HCT116 (cell line): ENCODE results near the gene BRWD1. TPM values are rescaled to one million over a fixed set of nuclear protein-coding genes. Genes with fewer than 3 reads are reported as not detected.

Experiments
- ATAC-seq: fragments of 200-7000 bp; cut with Tn5 transposase; 2 replicates; pipeline ENCODE4 v1.9.1; 2020; ENCODE audit warnings: mild to moderate bottlenecking, moderate library complexity
- BruUV-seq: library from RNA; stranded (reverse); fragments of 400-500 nt; replicated peaks from 2 replicates; lab custom pipeline; 2021; lab: Mats Ljungman, UMichigan
- CTCF ChIA-PET: fragments of 300-600 bp; sonication (Branson Sonifier 250); formaldehyde crosslinking; loops from one replicate; lab custom pipeline; 2021; ENCODE audit warnings: antibody characterized with exemption; lab: Charles Lee
- POLR2A ChIA-PET: fragments of 300-600, 350-600 bp; sonication (Branson Sonifier 250); formaldehyde crosslinking; loops from one replicate; lab custom pipeline; 2021; ENCODE audit warnings: antibody characterized with exemption; lab: Charles Lee
- RAD21 ChIA-PET, 2 experiments: fragments of 300-600 bp; sonication (Branson Sonifier 250); formaldehyde crosslinking; loops; one replicate each; lab custom pipeline; 2023; ENCODE audit warnings: low total read pairs in 2 of 2; ENCODE audit not compliant: uncharacterized antibody in 2 of 2, unreplicated experiment in 2 of 2, low non-redundant PET in 1 of 2; lab: Charles Lee
- DNase-seq: peaks from one replicate; pipeline ENCODE4 v3.0.0-alpha.2; 2010; ENCODE audit warnings: low read depth, low spot score
- H2AFZ ChIP-seq: fragments of 200-600 bp; shearing (Covaris generic), sonication (generic); 2 replicates; pipeline ENCODE4 v1.6.1; 2017; ENCODE audit warnings: low read depth, mixed run types, mixed read lengths, antibody characterized with exemption, low read length; ENCODE audit not compliant: poor library complexity, severe bottlenecking
- H3K27ac ChIP-seq: 2 replicates; pipeline ENCODE4 v1.5.1; 2012; ENCODE audit warnings: low read depth, low read length
- H3K27me3 ChIP-seq: fragments of 200-600 bp; sonication (generic); 2 replicates; pipeline ENCODE4 v1.6.1; 2016; ENCODE audit warnings: mixed run types, low read length, mixed read lengths; ENCODE audit not compliant: insufficient read depth
- H3K36me3 ChIP-seq, 2 experiments: fragments of 200-500 bp in 1 of 2; fragments of 200-600 bp in 1 of 2; sonication (Bioruptor generic) in 1 of 2; sonication (generic) in 1 of 2; 2 replicates each; pipeline versions ENCODE4 v1.5.1 to v1.6.1; 2014 to 2016; ENCODE audit warnings: low read length in 2 of 2, inconsistent platforms in 1 of 2, mixed read lengths in 1 of 2, mixed run types in 1 of 2; ENCODE audit not compliant: insufficient read depth in 2 of 2, control insufficient read depth in 1 of 2
- H3K4me1 ChIP-seq, 2 experiments: fragments of 200-600 bp in 1 of 2; sonication (generic) in 1 of 2; 2 replicates each; pipeline versions ENCODE4 v1.5.1 to v1.6.1; 2012 to 2017; ENCODE audit warnings: low read length in 2 of 2, inconsistent platforms in 1 of 2, mild to moderate bottlenecking in 1 of 2, mixed read lengths in 1 of 2, mixed run types in 1 of 2, moderate library complexity in 1 of 2; ENCODE audit not compliant: insufficient read depth in 2 of 2, control insufficient read depth in 1 of 2
- H3K4me2 ChIP-seq: fragments of 200-600 bp; sonication (generic); 2 replicates; pipeline ENCODE4 v1.6.1; 2017; ENCODE audit warnings: mixed run types, low read length, mixed read lengths
- H3K4me3 ChIP-seq, 2 experiments: fragments of 200-600 bp in 1 of 2; sonication (generic) in 1 of 2; replicated peaks in 1 of 2; 2 replicates each; pipeline ENCODE4 v1.5.1; 2011 to 2016; ENCODE audit warnings: low read length in 2 of 2, control low read depth in 1 of 2, low read depth in 1 of 2, mild to moderate bottlenecking in 1 of 2, mixed read lengths in 1 of 2, mixed run types in 1 of 2
- H3K79me2 ChIP-seq: fragments of 200-600 bp; sonication (generic); 2 replicates; pipeline ENCODE4 v1.6.1; 2017; ENCODE audit warnings: mild to moderate bottlenecking, mixed run types, low read length, moderate library complexity, mixed read lengths; ENCODE audit not compliant: insufficient read depth
- H3K9ac ChIP-seq: fragments of 200-600 bp; sonication (generic); 2 replicates; pipeline ENCODE4 v1.6.1; 2016; ENCODE audit warnings: low read length, mixed read lengths
- H3K9me2 ChIP-seq: fragments of 200-600 bp; sonication (generic), shearing (Covaris generic); 2 replicates; pipeline ENCODE4 v1.6.1; 2017; ENCODE audit warnings: mixed run types, mild to moderate bottlenecking, moderate library complexity; ENCODE audit not compliant: insufficient read depth
- H3K9me3 ChIP-seq, 2 experiments: fragments of 200-500 bp in 1 of 2; fragments of 200-600 bp in 1 of 2; sonication (Bioruptor generic) in 1 of 2; sonication (generic) in 1 of 2; 2 replicates each; pipeline ENCODE4 v1.6.1; 2014 to 2017; ENCODE audit warnings: low read length in 2 of 2, mixed read lengths in 2 of 2, inconsistent platforms in 1 of 2, low read depth in 1 of 2, mild to moderate bottlenecking in 1 of 2, mixed run types in 1 of 2, moderate library complexity in 1 of 2; ENCODE audit not compliant: control insufficient read depth in 1 of 2, insufficient read depth in 1 of 2
- H4K20me1 ChIP-seq: fragments of 200-600 bp; sonication (generic), shearing (Covaris generic); 2 replicates; pipeline ENCODE4 v1.6.1; 2017; ENCODE audit warnings: mixed run types, mild to moderate bottlenecking, moderate library complexity; ENCODE audit not compliant: insufficient read depth
- CEBPB ChIP-seq: IDR thresholded peaks from 2 replicates; pipeline ENCODE4 v1.6.1; 2012; ENCODE audit warnings: low read depth
- CTCF ChIP-seq, 3 experiments: fragments of 200-600 bp in 1 of 3; sonication (generic) in 1 of 3; IDR thresholded peaks in 2 of 3; conservative IDR thresholded peaks in 1 of 3; 2 replicates each; pipeline ENCODE4 v1.5.1; 2012 to 2017; ENCODE audit warnings: low read depth in 2 of 3, low read length in 2 of 3, antibody characterized with exemption in 1 of 3, borderline replicate concordance in 1 of 3, control low read depth in 1 of 3, mild to moderate bottlenecking in 1 of 3, mixed read lengths in 1 of 3, mixed run types in 1 of 3, moderate library complexity in 1 of 3; ENCODE audit not compliant: insufficient read depth in 1 of 3
- ELF1 ChIP-seq: IDR thresholded peaks from 2 replicates; pipeline ENCODE4 v1.6.1; 2012; ENCODE audit warnings: low read depth, borderline replicate concordance
- POLR2A ChIP-seq: IDR thresholded peaks from 2 replicates; pipeline ENCODE4 v1.7.0; 2011; ENCODE audit warnings: borderline replicate concordance; ENCODE audit not compliant: insufficient read depth, insufficient read length; ENCODE audit errors: extremely low read depth
- POLR2AphosphoS5 ChIP-seq: IDR thresholded peaks from 2 replicates; pipeline ENCODE4 v1.6.1; 2011; ENCODE audit warnings: mild to moderate bottlenecking, low read depth, low read length, moderate library complexity
- RAD21 ChIP-seq: IDR thresholded peaks from 2 replicates; pipeline ENCODE4 v1.6.1; 2012; ENCODE audit warnings: low read depth, mild to moderate bottlenecking
- REST ChIP-seq: IDR thresholded peaks from 2 replicates; pipeline ENCODE4 v1.6.1; 2012; ENCODE audit warnings: low read depth
- SP1 ChIP-seq: IDR thresholded peaks from 2 replicates; pipeline ENCODE4 v1.6.1; 2012; ENCODE audit warnings: low read depth
- ZBTB33 ChIP-seq: IDR thresholded peaks from 2 replicates; pipeline ENCODE4 v1.6.1; 2011; ENCODE audit warnings: mild to moderate bottlenecking, low read length, moderate library complexity; ENCODE audit not compliant: insufficient replicate concordance; ENCODE audit errors: extremely low read depth
- ZFX ChIP-seq: fragments of 450-650 bp; IDR thresholded peaks from 2 replicates; pipeline ENCODE4 v1.6.1; 2017
- intact Hi-C: fragments of 100-400 bp; cut with micrococcal nuclease; formaldehyde crosslinking; loops from 2 replicates; pipeline ENCODE4 v1.10.0; 2022
- total RNA-seq: library from RNA; stranded (reverse); gene quantifications from one replicate; pipeline ENCODE4 v1.2.1, GENCODE V29; 2021; ENCODE audit not compliant: unreplicated experiment

The BRWD1 gene
- total RNA-seq, 1 experiment from 2014 or later: 33.1 TPM

GRCh38 chr21:39325458-39325857 is 12.0 kb upstream of the BRWD1 start:
- no peaks in the 10 kb centered on the region for H3K79me2 ChIP-seq
- no peak overlapping the region for H3K4me2 ChIP-seq
- BruUV-seq: no TSS peak
- H3K4me3 ChIP-seq: no peak overlapping the region
- no peak overlapping the region for H3K27ac ChIP-seq
- H3K27me3 ChIP-seq: no peaks in the 10 kb centered on the region
- no peak overlapping the region for H2AFZ ChIP-seq
- ChIA-PET CTCF (no interaction called here), RAD21 (no interaction called here)
- peaks cover 0 to 10% of the 10 kb centered on the region in 2 experiments; a peak in 2 of 4 replicates for H3K4me1 ChIP-seq
- ATAC-seq: no peak
- H3K9me2 ChIP-seq: no peaks in the 10 kb centered on the region
- no peak overlapping the region for H3K9ac ChIP-seq
- no peaks in the 10 kb centered on the region for H4K20me1 ChIP-seq
- intact Hi-C loops: no loop called here
- H3K9me3 ChIP-seq: no peaks in the 10 kb centered on the region
- H3K36me3 ChIP-seq: no peaks in the 10 kb centered on the region
- no peak for TF ChIP-seq POLR2AphosphoS5
- no peak for TF ChIP-seq CTCF (IDR thresholded peaks at IDR 0.05 in 2 of 3, conservative IDR thresholded peaks at IDR 0.05 in 1 of 3; ENCODE audit: borderline replicate concordance in 1 of 3, insufficient read depth in 1 of 3, low read depth in 2 of 3, low read length in 2 of 3)
- no peak for TF ChIP-seq REST
- no peak for TF ChIP-seq POLR2A
- TF ChIP-seq RAD21: no peak
- no peak for TF ChIP-seq ZFX
- TF ChIP-seq SP1: no peak
- TF ChIP-seq CEBPB: no peak
- TF ChIP-seq ZBTB33: no peak
- TF ChIP-seq ELF1: no peak
- TF ChIP-seq, all 23 proteins: peak for 0
- POLR2A ChIA-PET: no interaction called here
- no peak for DNase-seq
